ENCODE results near the gene PPIL4.

Gene PPIL4

GRCh38 chr6:149476789-149477455 lies 68.9 kb downstream of the PPIL4 start:
- no peak overlapping the region for H3K4me2 ChIP-seq
- no peaks in the 10 kb centered on the region for H4K20me1 ChIP-seq (ENCODE audit: insufficient read depth)

GRCh38 chr6:149474108-149474935 lies 71.5 kb downstream of the PPIL4 start:
- peaks cover 16% of the 10 kb centered on the region for H3K4me1 ChIP-seq (ENCODE audit: low read depth, poor library complexity, severe bottlenecking)

More at GRCh38 chr6:149476789-149477455, 68.9 kb downstream of the PPIL4 start:
- Histone ChIP-seq H3K9ac (no peak overlapping the region), H2AFZ (ENCODE audit: low read depth) (no peak overlapping the region), H3K36me3 (ENCODE audit: insufficient read depth) (no peaks in the 10 kb centered on the region), H3K4me3 (IDR thresholded peaks at IDR 0.05; ENCODE audit: insufficient read depth, low read depth, low read length) (no peak overlapping the region), H3K4me1 (ENCODE audit: low read depth, poor library complexity, severe bottlenecking) (peaks cover 5% of the 10 kb centered on the region), H3K27ac (no peak overlapping the region), H3K27me3 (ENCODE audit: insufficient read depth, low read depth) (peaks cover 33% of the 10 kb centered on the region), H3K79me2 (ENCODE audit: insufficient read depth, low read depth) (no peaks in the 10 kb centered on the region)
- no peak for TF ChIP-seq CTCF (conservative IDR thresholded peaks at IDR 0.05; ENCODE audit: low read depth, low read length)

GRCh38 chr6:149473080-149474052 lies 72.5 kb downstream of the PPIL4 start:
- H2AFZ ChIP-seq (ENCODE audit: low read depth): no peak overlapping the region
- H3K27me3 ChIP-seq (ENCODE audit: insufficient read depth, low read depth): peaks cover 60% of the 10 kb centered on the region
- TF ChIP-seq CTCF (conservative IDR thresholded peaks at IDR 0.05; ENCODE audit: low read depth, low read length): no peak
- no peak overlapping the region for H3K4me3 ChIP-seq (IDR thresholded peaks at IDR 0.05; ENCODE audit: insufficient read depth, low read depth, low read length)
- H3K4me1 ChIP-seq (ENCODE audit: low read depth, poor library complexity, severe bottlenecking): peaks cover 16% of the 10 kb centered on the region
- H4K20me1 ChIP-seq (ENCODE audit: insufficient read depth): no peaks in the 10 kb centered on the region
- H3K79me2 ChIP-seq (ENCODE audit: insufficient read depth, low read depth): no peaks in the 10 kb centered on the region
- no peak overlapping the region for H3K4me2 ChIP-seq
- no peak overlapping the region for H3K27ac ChIP-seq
- H3K36me3 ChIP-seq (ENCODE audit: insufficient read depth): no peaks in the 10 kb centered on the region
- H3K9ac ChIP-seq: no peak overlapping the region

More at GRCh38 chr6:149474108-149474935, 71.5 kb downstream of the PPIL4 start:
- H3K79me2 ChIP-seq (ENCODE audit: insufficient read depth, low read depth): no peaks in the 10 kb centered on the region
- no peaks in the 10 kb centered on the region for H3K36me3 ChIP-seq (ENCODE audit: insufficient read depth)
- no peak overlapping the region for H3K4me2 ChIP-seq
- H3K27me3 ChIP-seq (ENCODE audit: insufficient read depth, low read depth): peaks cover 51% of the 10 kb centered on the region
- H2AFZ ChIP-seq (ENCODE audit: low read depth): no peak overlapping the region
- H4K20me1 ChIP-seq (ENCODE audit: insufficient read depth): no peaks in the 10 kb centered on the region
- no peak for TF ChIP-seq CTCF (conservative IDR thresholded peaks at IDR 0.05; ENCODE audit: low read depth, low read length)
- H3K9ac ChIP-seq: no peak overlapping the region
- no peak overlapping the region for H3K4me3 ChIP-seq (IDR thresholded peaks at IDR 0.05; ENCODE audit: insufficient read depth, low read depth, low read length)
- H3K27ac ChIP-seq: no peak overlapping the region

GRCh38 chr6:149472241-149472640 lies 73.6 kb downstream of the PPIL4 start:
- Histone ChIP-seq H3K27me3 (ENCODE audit: insufficient read depth, low read depth) (peaks cover 68% of the 10 kb centered on the region), H4K20me1 (ENCODE audit: insufficient read depth) (no peaks in the 10 kb centered on the region), H3K9ac (no peak overlapping the region), H3K4me2 (peak overlapping the region; percentile 15; the same call in 1 of the 2 replicates), H3K27ac (no peak overlapping the region), H3K4me3 (IDR thresholded peaks at IDR 0.05; ENCODE audit: insufficient read depth, low read depth, low read length) (no peak overlapping the region), H3K36me3 (ENCODE audit: insufficient read depth) (no peaks in the 10 kb centered on the region), H3K79me2 (ENCODE audit: insufficient read depth, low read depth) (no peaks in the 10 kb centered on the region), H2AFZ (ENCODE audit: low read depth) (no peak overlapping the region), H3K4me1 (ENCODE audit: low read depth, poor library complexity, severe bottlenecking) (peaks cover 16% of the 10 kb centered on the region)
- no peak for TF ChIP-seq CTCF (conservative IDR thresholded peaks at IDR 0.05; ENCODE audit: low read depth, low read length)

Data from KMS-11 (cell line).